ENCODE results near the gene SPOUT1. TPM values are rescaled to one million over a fixed set of nuclear protein-coding genes. Genes with fewer than 3 reads are reported as not detected.

SPOUT1 gene
- total RNA-seq, 4 donors from 2014 or later = 9.6 to 26.0 (median 21.1) TPM

DNA sequence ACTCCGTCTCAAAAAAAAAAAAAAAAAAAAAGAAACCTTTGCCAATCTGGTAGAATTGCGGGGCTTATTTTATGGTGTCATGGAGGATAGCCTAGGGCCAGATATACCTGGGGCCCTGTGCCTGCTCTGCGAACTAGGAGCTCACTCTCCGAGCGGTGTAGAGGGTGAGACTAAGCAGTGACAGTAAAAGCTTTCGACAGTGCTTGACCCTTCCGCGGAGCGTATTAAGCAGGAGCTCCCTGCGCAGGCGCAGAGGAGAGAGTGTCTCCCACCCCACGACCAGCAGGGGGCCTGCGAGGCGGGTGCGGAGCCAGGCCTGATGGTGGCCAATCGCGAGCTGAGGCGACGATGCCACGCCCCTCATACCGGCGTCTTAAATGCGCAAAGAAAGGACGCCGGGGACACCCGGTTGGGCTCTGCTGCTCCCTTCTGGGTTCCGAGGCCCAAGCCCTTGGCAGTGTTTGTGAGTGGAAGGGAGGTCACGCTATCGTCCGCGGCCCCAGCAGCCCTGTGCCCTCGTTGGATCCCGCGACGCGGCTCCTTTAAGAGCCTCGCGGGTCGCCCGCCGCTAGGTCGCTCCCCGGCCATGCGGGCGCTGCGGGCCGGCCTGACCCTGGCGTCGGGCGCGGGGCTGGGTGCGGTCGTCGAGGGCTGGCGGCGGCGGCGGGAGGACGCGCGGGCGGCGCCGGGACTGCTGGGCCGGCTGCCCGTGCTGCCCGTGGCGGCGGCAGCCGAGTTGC, 11.3 kb downstream of the SPOUT1 start, which contains the start of gene ENDOG:
Gene ENDOG (plus strand): TSS at position 402 of the 740 bp plus-strand sequence. CDS start 185 bp downstream, at position 587.
- peak within 1 kb of the TSS; percentile 48 to 83 for H3K4me3 ChIP-seq
- no peaks in the 10 kb centered on the region for H3K9me3 ChIP-seq
- H3K27me3 ChIP-seq = no peaks in the 10 kb centered on the region
- peaks cover 0 to 21% (median 11%) of the 10 kb centered on the region in 3 donors for H3K4me1 ChIP-seq
- peaks cover 0 to 28% of the 10 kb centered on the region in 2 donors for H3K36me3 ChIP-seq
- TF ChIP-seq POLR2AphosphoS5 (IDR thresholded peaks at IDR 0.05) (peak; percentile 74), EP300 (IDR thresholded peaks at IDR 0.05) (no peak), POLR2A (IDR thresholded peaks at IDR 0.05) (peak; percentile 61 to 66)
- TF ChIP-seq, protein P1, sequence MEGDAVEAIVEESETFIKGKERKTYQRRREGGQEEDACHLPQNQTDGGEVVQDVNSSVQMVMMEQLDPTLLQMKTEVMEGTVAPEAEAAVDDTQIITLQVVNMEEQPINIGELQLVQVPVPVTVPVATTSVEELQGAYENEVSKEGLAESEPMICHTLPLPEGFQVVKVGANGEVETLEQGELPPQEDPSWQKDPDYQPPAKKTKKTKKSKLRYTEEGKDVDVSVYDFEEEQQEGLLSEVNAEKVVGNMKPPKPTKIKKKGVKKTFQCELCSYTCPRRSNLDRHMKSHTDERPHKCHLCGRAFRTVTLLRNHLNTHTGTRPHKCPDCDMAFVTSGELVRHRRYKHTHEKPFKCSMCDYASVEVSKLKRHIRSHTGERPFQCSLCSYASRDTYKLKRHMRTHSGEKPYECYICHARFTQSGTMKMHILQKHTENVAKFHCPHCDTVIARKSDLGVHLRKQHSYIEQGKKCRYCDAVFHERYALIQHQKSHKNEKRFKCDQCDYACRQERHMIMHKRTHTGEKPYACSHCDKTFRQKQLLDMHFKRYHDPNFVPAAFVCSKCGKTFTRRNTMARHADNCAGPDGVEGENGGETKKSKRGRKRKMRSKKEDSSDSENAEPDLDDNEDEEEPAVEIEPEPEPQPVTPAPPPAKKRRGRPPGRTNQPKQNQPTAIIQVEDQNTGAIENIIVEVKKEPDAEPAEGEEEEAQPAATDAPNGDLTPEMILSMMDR (IDR thresholded peaks at IDR 0.05) = peak in 3 of 4 experiments; percentile 89 to 99 (median 98)
- 0% methylated on average over 8 of the region's 70 CpGs; no CpG with 5 or more reads in 1 of the 2 donors for WGBS, 2 donors (ENCODE audit: low coverage in 1 of 2)
- peak within 1 kb of the TSS; percentile 67 to 95 (median 89) for H3K27ac ChIP-seq
- ATAC-seq = peak; percentile 97

- ATAC-seq = no peak
- Histone ChIP-seq H3K27ac (no peak overlapping the region), H3K4me1 (no peaks in the 10 kb centered on the region), H3K36me3 (peaks cover 0 to 40% of the 10 kb centered on the region in 2 donors), H3K4me3 (no peak overlapping the region), H3K27me3 (no peaks in the 10 kb centered on the region), H3K9me3 (no peaks in the 10 kb centered on the region)
- WGBS, 2 donors (ENCODE audit: low coverage in 1 of 2) = 50% methylated on average over 2 of the region's 5 CpGs; no CpG with 5 or more reads in 1 of the 2 donors
- TF ChIP-seq EP300 (IDR thresholded peaks at IDR 0.05) = no peak
- no peak for TF ChIP-seq POLR2A (IDR thresholded peaks at IDR 0.05)
- no peak for TF ChIP-seq POLR2AphosphoS5 (IDR thresholded peaks at IDR 0.05)
- TF ChIP-seq, protein P1 (IDR thresholded peaks at IDR 0.05) = no peak
Observed at GRCh38 chr9:128810873-128811272, 18.7 kb downstream of the SPOUT1 start.

DNA sequence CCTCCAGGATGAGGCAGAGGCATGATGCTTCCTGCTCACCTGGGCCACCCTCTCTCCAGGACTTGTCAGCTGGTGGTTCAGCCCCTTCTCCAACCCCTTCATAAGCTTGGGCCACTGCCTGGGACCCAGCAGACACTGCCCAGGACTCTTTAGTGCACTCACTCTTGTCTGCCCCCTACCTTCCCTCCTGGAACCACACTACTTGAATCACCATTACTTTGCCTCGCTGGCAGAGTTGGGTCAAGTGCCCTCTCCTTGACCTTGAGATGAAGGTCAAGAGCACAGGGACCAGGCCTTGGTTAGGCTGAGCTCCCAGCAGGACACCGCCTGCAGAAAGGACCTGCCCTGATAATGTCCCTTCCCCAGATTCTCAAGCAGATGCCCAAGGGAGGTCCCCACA, 19.8 kb downstream of the SPOUT1 start:
- Histone ChIP-seq H3K36me3 (peaks cover 0 to 51% of the 10 kb centered on the region in 2 donors), H3K27me3 (no peaks in the 10 kb centered on the region), H3K4me1 (no peaks in the 10 kb centered on the region), H3K4me3 (no peak overlapping the region), H3K9me3 (no peaks in the 10 kb centered on the region), H3K27ac (no peak overlapping the region)
- TF ChIP-seq EP300 (IDR thresholded peaks at IDR 0.05) (no peak), POLR2AphosphoS5 (IDR thresholded peaks at IDR 0.05) (no peak), POLR2A (IDR thresholded peaks at IDR 0.05) (no peak)
- TF ChIP-seq, protein P1 (IDR thresholded peaks at IDR 0.05) = no peak
- ATAC-seq = no peak
- 80% methylated on average over 2 of the region's 2 CpGs; no CpG with 5 or more reads in 1 of the 2 donors for WGBS, 2 donors (ENCODE audit: low coverage in 1 of 2)

- peaks cover 0 to 58% of the 10 kb centered on the region in 2 donors for H3K36me3 ChIP-seq
- no peak overlapping the region for H3K4me3 ChIP-seq
- no peaks in the 10 kb centered on the region for H3K9me3 ChIP-seq
- H3K4me1 ChIP-seq = no peaks in the 10 kb centered on the region
- no peaks in the 10 kb centered on the region for H3K27me3 ChIP-seq
- TF ChIP-seq, protein P1 (IDR thresholded peaks at IDR 0.05) = no peak
- TF ChIP-seq POLR2A (IDR thresholded peaks at IDR 0.05) (no peak), EP300 (IDR thresholded peaks at IDR 0.05) (no peak), POLR2AphosphoS5 (IDR thresholded peaks at IDR 0.05) (no peak)
- H3K27ac ChIP-seq = no peak overlapping the region
- 93 to 100% methylated on average over 2 to 3 of the region's 12 CpGs for WGBS, 2 donors (ENCODE audit: low coverage in 1 of 2)
- no peak for ATAC-seq
Observed at GRCh38 chr9:128809036-128809599, 20.5 kb downstream of the SPOUT1 start.

Data from gastroesophageal sphincter (tissue), 4 donors.